Activated naive CD4-positive, alpha-beta T cell treated with Interleukin-2 at 50 U/mL for 16 hours (primary cell): ENCODE results near the gene LYRM1.
"Not testable (repeated sequence)": the region's sequence is repeated elsewhere in the genome, so short reads cannot be mapped to it uniquely, and the experiment has no call there.

Experiments
- DNase-seq: peaks from one replicate; pipeline ENCODE4 v3.0.0-alpha.2; 2020

LYRM1 gene

GRCh38 chr16:20940871-20941635, 40.5 kb downstream of the LYRM1 start:
- no peak for DNase-seq

- DNase-seq: no peak
Measured at GRCh38 chr16:20941636-20941926, 41.0 kb downstream of the LYRM1 start.

GRCh38 chr16:20942256-20942655, 41.7 kb downstream of the LYRM1 start:
- no peak for DNase-seq

GRCh38 chr16:20944861-20945574, 44.4 kb downstream of the LYRM1 start:
- peak; percentile 46 for DNase-seq

- DNase-seq: not testable (repeated sequence)
Measured at GRCh38 chr16:20945575-20945875, 45.0 kb downstream of the LYRM1 start.

- DNase-seq: no peak
Measured at GRCh38 chr16:20946015-20946629, 45.6 kb downstream of the LYRM1 start.

GRCh38 chr16:20948444-20948843, 47.9 kb downstream of the LYRM1 start:
- DNase-seq: no peak

- no peak for DNase-seq
Measured at GRCh38 chr16:20949660-20950059, 49.1 kb downstream of the LYRM1 start.

- no peak for DNase-seq
Measured at GRCh38 chr16:20950294-20950693, 49.7 kb downstream of the LYRM1 start.

GRCh38 chr16:20952139-20952920, 51.8 kb downstream of the LYRM1 start:
- DNase-seq: no peak

- no peak for DNase-seq
Measured at GRCh38 chr16:20954574-20954973, 54.0 kb downstream of the LYRM1 start.

- no peak for DNase-seq
Measured at GRCh38 chr16:20956319-20956718, 55.7 kb downstream of the LYRM1 start.

GRCh38 chr16:20957153-20957552, 56.6 kb downstream of the LYRM1 start:
- no peak for DNase-seq

GRCh38 chr16:20960899-20961298, 60.3 kb downstream of the LYRM1 start:
- no peak for DNase-seq

GRCh38 chr16:20968765-20969164, 68.2 kb downstream of the LYRM1 start:
- DNase-seq: no peak

- DNase-seq: no peak
Measured at GRCh38 chr16:20969386-20969785, 68.8 kb downstream of the LYRM1 start.

GRCh38 chr16:20971401-20971800, 70.8 kb downstream of the LYRM1 start:
- DNase-seq: no peak

- DNase-seq: not testable (repeated sequence)
Measured at GRCh38 chr16:20973201-20973600, 72.6 kb downstream of the LYRM1 start.
